NCI-H345 treated with DMSO at 0.1 percent for 48 hours (cell line): ENCODE results near the gene NOTCH3.

Experiments
- DNase-seq: peaks from one replicate; lab custom pipeline; 2025; ENCODE audit not compliant: unreplicated experiment; lab: John Stamatoyannopoulos, UW

NOTCH3 gene

GRCh38 chr19:15236886-15237285 lies 36.1 kb upstream of the NOTCH3 start:
- DNase-seq: no peak

- no peak for DNase-seq
Measured at GRCh38 chr19:15235781-15236180, 35.0 kb upstream of the NOTCH3 start.

DNA sequence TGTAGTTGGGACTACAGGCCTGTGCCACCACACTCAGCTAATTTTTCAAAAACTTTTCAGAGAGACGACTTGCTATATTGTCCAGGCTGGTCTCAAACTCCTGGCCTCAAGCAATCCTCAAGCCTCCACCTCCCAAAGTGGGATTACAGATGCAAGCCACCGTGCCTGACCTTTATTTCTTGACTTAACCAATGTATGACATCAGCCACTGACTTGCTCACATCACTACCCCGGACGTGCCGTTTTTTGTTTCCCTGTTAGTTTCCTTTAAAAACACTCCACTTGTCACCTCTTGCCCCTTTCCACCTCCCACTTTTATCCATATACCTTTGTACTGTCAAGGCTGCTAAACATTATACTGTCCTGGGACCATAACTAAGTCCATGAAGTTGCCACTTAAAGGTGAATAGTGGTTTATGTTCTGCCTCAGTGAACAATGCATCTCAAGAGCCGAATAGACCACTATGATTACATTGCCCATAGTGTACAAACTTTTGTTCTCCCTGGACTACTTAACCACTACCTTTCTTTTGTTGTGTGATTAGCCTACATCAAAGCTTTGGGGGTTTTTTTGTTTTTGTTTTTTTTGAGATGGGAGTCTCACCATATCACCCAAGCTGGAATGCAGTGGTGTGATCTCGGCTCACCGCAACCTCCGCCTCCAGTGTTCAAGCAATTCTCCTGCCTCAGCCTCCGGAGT lies 33.8 kb upstream of the NOTCH3 start:
- DNase-seq: no peak

DNA sequence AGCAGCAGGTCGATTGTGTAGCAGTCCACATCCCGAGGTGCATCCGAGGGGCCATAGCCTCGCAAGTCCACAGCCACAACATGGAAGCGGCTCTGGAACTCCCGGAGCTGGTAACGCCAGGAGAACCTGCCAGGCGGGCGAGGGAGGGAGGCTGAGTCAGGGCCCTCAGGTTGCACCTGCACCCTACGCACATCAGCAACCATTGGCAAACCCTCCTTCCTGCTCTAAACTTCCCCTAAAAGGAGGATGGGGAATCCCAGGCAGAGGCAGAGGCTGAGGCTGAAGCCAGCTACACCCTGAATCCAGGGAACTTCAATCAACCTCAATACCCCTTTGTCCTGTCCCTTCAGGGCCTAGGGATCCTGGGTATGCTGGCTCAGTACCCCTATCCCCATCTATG lies 30.5 kb upstream of the NOTCH3 start:
- DNase-seq: no peak

GRCh38 chr19:15227261-15227660 lies 26.5 kb upstream of the NOTCH3 start:
- DNase-seq: no peak

GRCh38 chr19:15225760-15226159 lies 25.0 kb upstream of the NOTCH3 start:
- no peak for DNase-seq

- no peak for DNase-seq
Measured at GRCh38 chr19:15223649-15224361, 23.0 kb upstream of the NOTCH3 start.

DNA sequence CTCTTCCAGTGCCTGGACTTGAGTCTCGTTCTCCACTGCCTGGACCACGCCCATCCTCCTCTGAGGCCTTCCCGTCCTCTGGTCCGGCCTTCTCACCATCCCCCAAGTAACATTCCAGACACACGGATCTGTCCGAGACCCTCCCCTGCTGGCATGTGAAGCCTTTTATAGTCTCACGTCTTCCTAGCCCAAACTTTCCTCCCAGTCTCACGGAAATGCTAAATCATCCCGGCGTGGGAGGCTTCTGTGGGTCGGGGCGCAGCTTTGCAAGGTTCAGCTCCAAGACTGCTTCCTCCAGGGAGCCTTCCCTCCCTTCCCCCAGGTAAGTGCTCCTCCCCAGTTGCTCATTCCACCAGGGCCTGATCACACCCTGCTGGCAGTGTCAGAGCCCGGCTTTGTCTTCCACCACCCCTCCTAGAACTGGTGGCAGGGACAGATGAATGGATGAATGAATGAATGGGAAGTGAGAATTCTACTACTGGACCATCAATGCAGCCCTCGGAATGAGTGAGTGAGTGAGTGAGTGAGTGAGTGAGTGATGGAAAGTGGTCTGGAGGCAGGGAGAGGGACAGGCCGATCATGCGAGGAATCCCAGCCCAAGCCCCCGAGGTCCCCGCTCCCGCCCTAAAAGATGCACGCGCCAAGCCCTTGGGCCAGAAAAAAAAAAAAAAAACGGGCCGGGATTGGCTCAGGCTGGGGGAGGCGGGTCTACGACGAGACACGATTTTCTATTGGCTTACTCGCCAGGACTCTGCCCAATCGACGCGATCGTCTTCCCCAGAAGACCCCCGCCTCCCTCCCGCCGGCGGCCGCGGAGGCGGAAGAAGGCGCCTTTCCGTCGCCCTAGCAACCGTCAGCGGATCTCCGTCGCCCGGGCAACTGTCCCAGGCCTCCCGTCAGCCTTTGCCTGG lies 22.2 kb upstream of the NOTCH3 start:
- peak; percentile 61 for DNase-seq

DNA sequence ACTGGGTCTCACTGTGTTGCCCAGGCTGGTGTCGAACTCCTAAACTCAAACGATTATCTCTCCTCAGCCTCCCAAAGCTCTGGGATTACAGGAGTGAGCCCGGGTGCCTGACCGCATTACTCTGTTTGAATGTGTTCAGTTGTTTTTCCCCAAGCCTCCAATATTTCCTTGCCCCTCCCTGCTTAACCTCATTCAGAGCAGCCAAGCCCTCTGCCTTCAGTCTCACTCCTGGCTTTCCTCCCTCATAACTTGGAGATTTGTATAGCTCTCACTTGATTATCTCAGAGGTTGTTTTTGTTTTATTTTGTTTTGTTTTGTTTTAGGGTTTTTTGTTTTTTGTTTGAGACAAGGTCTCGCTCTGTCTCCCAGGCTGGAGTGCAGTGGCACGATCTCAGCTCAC lies 20.0 kb upstream of the NOTCH3 start:
- DNase-seq: no peak

DNA sequence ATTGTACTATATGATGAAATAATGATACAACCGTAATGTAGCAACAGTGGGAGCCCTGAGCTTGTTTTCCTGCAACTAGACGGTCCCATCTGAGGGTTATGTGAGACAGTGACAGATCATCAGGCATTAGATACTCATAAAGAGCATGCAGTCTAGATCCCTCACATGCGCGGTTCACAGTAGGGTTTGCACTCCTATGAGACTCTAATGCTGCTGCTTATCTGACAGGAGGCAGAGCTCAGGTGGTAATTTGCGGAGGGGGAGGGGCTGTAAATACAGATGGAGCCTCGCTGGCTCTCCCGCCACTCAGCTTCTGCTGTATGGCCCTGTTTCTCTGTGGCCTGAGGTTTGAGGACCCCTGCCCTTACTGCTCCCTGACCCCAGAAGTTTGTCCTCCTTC lies 17.7 kb upstream of the NOTCH3 start:
- no peak for DNase-seq

GRCh38 chr19:15216363-15216762 lies 15.6 kb upstream of the NOTCH3 start:
- no peak for DNase-seq

DNA sequence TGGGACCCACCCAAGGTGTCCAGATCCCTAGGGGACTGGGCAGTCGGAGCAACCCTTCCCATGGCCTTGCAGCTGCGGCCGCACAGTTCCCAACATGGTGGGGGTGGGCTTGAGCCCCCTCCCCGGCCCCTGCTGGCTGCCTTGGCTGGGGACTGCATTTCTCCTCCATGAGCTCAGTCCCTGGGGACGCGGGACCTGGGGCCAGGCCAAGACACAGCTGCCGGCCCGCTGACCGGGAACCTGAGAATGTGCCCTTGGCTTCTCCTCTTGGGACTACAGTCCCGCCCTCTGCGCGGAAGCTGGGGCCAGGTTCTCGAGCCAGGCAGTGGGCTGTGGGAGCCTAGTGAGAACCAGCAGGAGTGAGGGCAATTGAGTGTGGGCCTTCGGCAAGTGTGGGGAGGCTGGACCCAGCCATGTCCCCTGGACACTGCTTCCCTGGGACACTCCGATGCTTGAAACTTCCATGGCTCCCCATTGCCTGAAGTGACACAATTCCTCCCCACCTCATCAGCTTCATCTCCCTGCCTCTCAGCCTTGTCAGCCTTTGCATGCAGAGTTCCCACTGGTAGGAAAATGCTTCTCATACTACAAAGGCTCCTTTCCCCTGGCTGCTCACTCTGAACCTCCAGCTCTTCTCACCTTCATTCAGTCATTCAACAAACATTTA lies 13.1 kb upstream of the NOTCH3 start:
- DNase-seq: no peak

GRCh38 chr19:15212711-15213110 lies 11.9 kb upstream of the NOTCH3 start:
- DNase-seq: no peak

DNA sequence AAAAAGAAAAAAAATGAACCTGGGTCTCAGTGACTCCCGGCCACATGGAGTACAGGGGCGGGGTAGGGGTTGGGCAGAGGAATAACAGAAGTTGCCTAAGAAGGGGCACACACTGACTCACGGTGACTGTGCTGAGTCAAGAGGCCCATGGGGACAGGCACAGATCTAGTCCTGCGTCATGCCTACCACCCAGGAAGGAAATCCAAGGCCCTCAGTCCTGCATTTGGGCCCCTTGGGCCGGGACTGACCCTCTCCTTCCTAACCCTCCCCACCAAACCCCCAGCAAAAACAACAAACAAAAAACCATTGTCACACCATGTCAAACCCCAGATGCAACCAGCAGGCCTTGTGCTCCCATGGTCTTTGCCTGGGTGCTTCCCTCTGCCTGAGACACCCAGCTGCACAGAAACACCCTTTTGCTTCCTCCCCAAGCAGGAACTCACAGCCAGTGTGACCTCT lies 9.6 kb upstream of the NOTCH3 start:
- no peak for DNase-seq

DNA sequence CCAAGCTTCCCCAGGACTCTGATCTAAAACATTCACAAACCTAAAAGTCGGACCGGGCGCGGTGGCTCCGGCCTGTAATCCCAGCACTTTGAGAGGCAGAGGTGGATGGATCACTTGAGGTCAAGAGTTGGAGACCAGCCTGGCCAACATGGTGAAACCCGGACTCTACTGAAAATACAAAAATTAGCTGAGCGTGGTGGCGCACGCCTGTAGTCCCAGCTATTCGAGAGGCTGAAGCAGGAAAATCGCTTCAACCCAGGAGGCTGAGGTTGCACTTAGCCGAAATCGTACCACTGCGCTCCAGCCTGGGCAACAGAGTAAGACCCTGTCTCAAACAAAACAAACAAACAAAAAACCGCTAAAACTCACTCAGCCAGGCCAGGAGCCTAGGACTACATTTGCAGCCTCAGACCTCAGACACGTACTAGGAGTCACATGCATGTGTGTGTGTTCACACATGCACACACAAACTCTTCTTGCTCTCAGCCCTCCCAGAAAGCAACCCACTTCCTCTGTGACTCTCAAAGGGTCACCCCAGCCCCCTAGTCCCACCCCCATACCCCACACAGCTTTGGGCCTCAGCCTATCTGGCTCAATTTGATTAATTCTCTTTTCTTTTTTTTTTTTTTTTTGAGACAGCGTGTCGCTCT lies 704 bp upstream of the NOTCH3 start:
- no peak for DNase-seq

- no peak for DNase-seq
Measured at GRCh38 chr19:15199661-15200552, 888 bp downstream of the NOTCH3 start.

GRCh38 chr19:15198951-15199660 lies 1.7 kb downstream of the NOTCH3 start:
- no peak for DNase-seq

- no peak for DNase-seq
Measured at GRCh38 chr19:15197942-15198341, 2.9 kb downstream of the NOTCH3 start.
